MM.1S (cell line): ENCODE measurements around the gene USP37.

Source experiments
- EZH2 ChIP-seq: fragments of 300-600 bp; sonication (generic); optimal IDR thresholded peaks from 2 replicates; pipeline ENCODE3; 2017; ENCODE audit warnings: low read depth, mild to moderate bottlenecking, antibody characterized with exemption, low read length, mixed read lengths
- TF ChIP-seq, protein P1 (sequence below): fragments of 300-600 bp; sonication (generic); IDR thresholded peaks from 2 replicates; pipeline ENCODE4 v1.5.1; 2016; ENCODE audit warnings: antibody characterized with exemption, low read length, mixed read lengths

DNA sequence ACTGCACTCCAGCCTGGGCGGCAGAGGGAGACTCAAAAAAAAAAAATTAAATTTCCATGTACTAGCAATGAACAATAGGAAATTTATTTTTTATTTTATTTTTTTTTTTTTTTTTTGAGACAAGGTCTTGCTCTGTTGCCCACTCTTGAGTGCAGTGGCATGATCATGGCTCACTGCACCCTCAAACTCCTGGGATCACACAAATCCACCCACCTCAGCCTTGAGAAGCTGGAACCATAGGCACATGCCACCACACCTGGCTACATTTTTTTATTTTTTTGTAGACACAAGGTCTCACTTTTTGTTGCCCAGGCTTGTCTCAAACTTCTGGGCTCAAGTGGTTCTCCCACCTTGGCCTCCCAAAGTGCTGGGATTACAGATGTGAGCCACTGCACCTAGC lies 17.4 kb upstream of the USP37 start:
- TF ChIP-seq, protein P1, sequence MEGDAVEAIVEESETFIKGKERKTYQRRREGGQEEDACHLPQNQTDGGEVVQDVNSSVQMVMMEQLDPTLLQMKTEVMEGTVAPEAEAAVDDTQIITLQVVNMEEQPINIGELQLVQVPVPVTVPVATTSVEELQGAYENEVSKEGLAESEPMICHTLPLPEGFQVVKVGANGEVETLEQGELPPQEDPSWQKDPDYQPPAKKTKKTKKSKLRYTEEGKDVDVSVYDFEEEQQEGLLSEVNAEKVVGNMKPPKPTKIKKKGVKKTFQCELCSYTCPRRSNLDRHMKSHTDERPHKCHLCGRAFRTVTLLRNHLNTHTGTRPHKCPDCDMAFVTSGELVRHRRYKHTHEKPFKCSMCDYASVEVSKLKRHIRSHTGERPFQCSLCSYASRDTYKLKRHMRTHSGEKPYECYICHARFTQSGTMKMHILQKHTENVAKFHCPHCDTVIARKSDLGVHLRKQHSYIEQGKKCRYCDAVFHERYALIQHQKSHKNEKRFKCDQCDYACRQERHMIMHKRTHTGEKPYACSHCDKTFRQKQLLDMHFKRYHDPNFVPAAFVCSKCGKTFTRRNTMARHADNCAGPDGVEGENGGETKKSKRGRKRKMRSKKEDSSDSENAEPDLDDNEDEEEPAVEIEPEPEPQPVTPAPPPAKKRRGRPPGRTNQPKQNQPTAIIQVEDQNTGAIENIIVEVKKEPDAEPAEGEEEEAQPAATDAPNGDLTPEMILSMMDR = no peak
- no peak for TF ChIP-seq EZH2
